Suprapubic skin (tissue), 4 donors: Measurements from ENCODE around the gene B4GALNT4.

Experiments used
- CTCF ChIP-seq, 2 donors: fragments of 200-600 bp in 1 of 2; fragments of 450-650 bp in 1 of 2; sonication (generic) in 1 of 2; IDR thresholded peaks; one replicate each; pipeline ENCODE4 v1.5.1; 2016 to 2019; ENCODE audit warnings: antibody characterized with exemption in 2 of 2, mild to moderate bottlenecking in 1 of 2, moderate library complexity in 1 of 2
- POLR2A ChIP-seq, 2 donors: fragments of 450-650 bp; IDR thresholded peaks; one replicate each; pipeline ENCODE4 v1.6.1; 2017; ENCODE audit warnings: antibody characterized with exemption in 2 of 2, mild to moderate bottlenecking in 2 of 2, moderate library complexity in 2 of 2
- POLR2AphosphoS5 ChIP-seq, 3 donors: sonication (generic); formaldehyde crosslinking; IDR thresholded peaks; one replicate each; pipeline ENCODE4 v1.6.1; 2017; ENCODE audit warnings: antibody characterized with exemption in 3 of 3

DNA sequence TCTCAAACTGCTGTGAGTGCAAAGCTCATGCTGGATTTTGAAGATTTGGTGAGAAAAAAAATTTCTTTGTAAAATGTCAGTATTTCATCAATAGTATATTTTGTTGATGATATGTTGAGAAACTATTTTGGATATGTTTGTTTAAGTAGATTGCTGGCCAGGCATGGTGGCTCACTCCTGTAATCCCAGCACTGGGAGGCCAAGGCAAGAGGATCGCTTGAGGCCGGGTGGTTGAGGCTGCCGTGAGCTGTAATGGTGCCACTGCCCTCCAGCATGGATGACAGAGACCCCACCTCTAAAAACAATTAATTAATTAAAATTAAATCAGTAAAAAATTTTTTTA, 41.7 kb upstream of the B4GALNT4 start:
- TF ChIP-seq CTCF (IDR thresholded peaks at IDR 0.05), result no peak
- no peak for TF ChIP-seq POLR2A (IDR thresholded peaks at IDR 0.05)
- TF ChIP-seq POLR2AphosphoS5 (IDR thresholded peaks at IDR 0.05), result no peak
